ENCODE data around the gene KIF27.
"Not testable (repeated sequence)": the region's sequence is repeated elsewhere in the genome, so short reads cannot be mapped to it uniquely, and the experiment has no call there.

KIF27 gene

GRCh38 chr9:83912194-83912593, 9.0 kb downstream of the KIF27 start:
- not testable (repeated sequence) for H2AFZ ChIP-seq (ENCODE audit: low read length); H3K4me1 ChIP-seq (ENCODE audit: low read length); H3K27ac ChIP-seq (ENCODE audit: low read length); H4K20me1 ChIP-seq (ENCODE audit: insufficient read depth, low read length); H3K79me2 ChIP-seq (ENCODE audit: low read length); H3K9me3 ChIP-seq (replicated peaks; ENCODE audit: insufficient read depth, low read length); H3F3A ChIP-seq (ENCODE audit: insufficient read depth, low read length); H3K9me2 ChIP-seq (replicated peaks; ENCODE audit: insufficient read depth, low read length); H3K4me2 ChIP-seq (ENCODE audit: low read depth, low read length); H3K27me3 ChIP-seq (replicated peaks; ENCODE audit: insufficient read depth, low read length); H3K36me3 ChIP-seq (replicated peaks; ENCODE audit: insufficient read depth, low read length); H3K9ac ChIP-seq (ENCODE audit: low read length); H3K4me3 ChIP-seq (ENCODE audit: low read length)
- peak; percentile 22; the same call in 1 of the 2 replicates for TF ChIP-seq CTCF (IDR thresholded peaks at IDR 0.05; ENCODE audit: low read length)
- DNase-seq, result peak; percentile 14

GRCh38 chr9:83906144-83906543, 15.1 kb downstream of the KIF27 start:
- Histone ChIP-seq H3K4me3 (ENCODE audit: low read length) (no peak overlapping the region), H3F3A (ENCODE audit: insufficient read depth, low read length) (no peaks in the 10 kb centered on the region), H2AFZ (ENCODE audit: low read length) (no peak overlapping the region), H3K27ac (ENCODE audit: low read length) (no peak overlapping the region), H3K36me3 (replicated peaks; ENCODE audit: insufficient read depth, low read length) (no peaks in the 10 kb centered on the region), H3K9me3 (replicated peaks; ENCODE audit: insufficient read depth, low read length) (no peaks in the 10 kb centered on the region), H3K27me3 (replicated peaks; ENCODE audit: insufficient read depth, low read length) (no peaks in the 10 kb centered on the region), H3K4me2 (ENCODE audit: low read depth, low read length) (no peak overlapping the region), H3K9me2 (replicated peaks; ENCODE audit: insufficient read depth, low read length) (no peaks in the 10 kb centered on the region), H3K4me1 (ENCODE audit: low read length) (no peaks in the 10 kb centered on the region), H3K9ac (ENCODE audit: low read length) (no peak overlapping the region), H4K20me1 (ENCODE audit: insufficient read depth, low read length) (no peaks in the 10 kb centered on the region), H3K79me2 (ENCODE audit: low read length) (no peaks in the 10 kb centered on the region)
- DNase-seq, result no peak
- no peak for TF ChIP-seq EZH2phosphoT487 (IDR thresholded peaks at IDR 0.05; ENCODE audit: low read length)
- no peak for TF ChIP-seq EZH2 (optimal IDR thresholded peaks at IDR 0.05; ENCODE audit: low read depth, low read length)
- no peak for TF ChIP-seq CTCF (IDR thresholded peaks at IDR 0.05; ENCODE audit: low read length)

- DNase-seq; H3K27me3 ChIP-seq (replicated peaks; ENCODE audit: insufficient read depth, low read length); H2AFZ ChIP-seq (ENCODE audit: low read length); H3K4me3 ChIP-seq (ENCODE audit: low read length); H4K20me1 ChIP-seq (ENCODE audit: insufficient read depth, low read length); H3K27ac ChIP-seq (ENCODE audit: low read length); H3F3A ChIP-seq (ENCODE audit: insufficient read depth, low read length); H3K4me2 ChIP-seq (ENCODE audit: low read depth, low read length); H3K9me3 ChIP-seq (replicated peaks; ENCODE audit: insufficient read depth, low read length); H3K9ac ChIP-seq (ENCODE audit: low read length); H3K79me2 ChIP-seq (ENCODE audit: low read length); H3K9me2 ChIP-seq (replicated peaks; ENCODE audit: insufficient read depth, low read length); H3K4me1 ChIP-seq (ENCODE audit: low read length); H3K36me3 ChIP-seq (replicated peaks; ENCODE audit: insufficient read depth, low read length): not testable (repeated sequence)
Measured at GRCh38 chr9:83900615-83901014, 20.6 kb downstream of the KIF27 start.

GRCh38 chr9:83894301-83894700, 26.9 kb downstream of the KIF27 start:
- not testable (repeated sequence) for H3K4me3 ChIP-seq (ENCODE audit: low read length); H4K20me1 ChIP-seq (ENCODE audit: insufficient read depth, low read length); DNase-seq; H2AFZ ChIP-seq (ENCODE audit: low read length); H3K4me2 ChIP-seq (ENCODE audit: low read depth, low read length); H3K9me3 ChIP-seq (replicated peaks; ENCODE audit: insufficient read depth, low read length); H3K27ac ChIP-seq (ENCODE audit: low read length); H3K4me1 ChIP-seq (ENCODE audit: low read length); H3K27me3 ChIP-seq (replicated peaks; ENCODE audit: insufficient read depth, low read length); H3K79me2 ChIP-seq (ENCODE audit: low read length); H3K9me2 ChIP-seq (replicated peaks; ENCODE audit: insufficient read depth, low read length); H3F3A ChIP-seq (ENCODE audit: insufficient read depth, low read length); H3K36me3 ChIP-seq (replicated peaks; ENCODE audit: insufficient read depth, low read length); H3K9ac ChIP-seq (ENCODE audit: low read length)

- H3K36me3 ChIP-seq (replicated peaks; ENCODE audit: insufficient read depth, low read length); H3K4me1 ChIP-seq (ENCODE audit: low read length); H3K4me2 ChIP-seq (ENCODE audit: low read depth, low read length); H3K27ac ChIP-seq (ENCODE audit: low read length); H3F3A ChIP-seq (ENCODE audit: insufficient read depth, low read length); H3K27me3 ChIP-seq (replicated peaks; ENCODE audit: insufficient read depth, low read length); H3K4me3 ChIP-seq (ENCODE audit: low read length); H3K9ac ChIP-seq (ENCODE audit: low read length); H3K9me3 ChIP-seq (replicated peaks; ENCODE audit: insufficient read depth, low read length); H2AFZ ChIP-seq (ENCODE audit: low read length); H4K20me1 ChIP-seq (ENCODE audit: insufficient read depth, low read length); H3K79me2 ChIP-seq (ENCODE audit: low read length); DNase-seq; H3K9me2 ChIP-seq (replicated peaks; ENCODE audit: insufficient read depth, low read length): not testable (repeated sequence)
Measured at GRCh38 chr9:83886498-83886897, 34.7 kb downstream of the KIF27 start.

- not testable (repeated sequence) for H3K9me2 ChIP-seq (replicated peaks; ENCODE audit: insufficient read depth, low read length); H3K27ac ChIP-seq (ENCODE audit: low read length); H3K4me2 ChIP-seq (ENCODE audit: low read depth, low read length); DNase-seq; H3K27me3 ChIP-seq (replicated peaks; ENCODE audit: insufficient read depth, low read length); H2AFZ ChIP-seq (ENCODE audit: low read length); H3K4me1 ChIP-seq (ENCODE audit: low read length); H3F3A ChIP-seq (ENCODE audit: insufficient read depth, low read length); H3K9me3 ChIP-seq (replicated peaks; ENCODE audit: insufficient read depth, low read length); H4K20me1 ChIP-seq (ENCODE audit: insufficient read depth, low read length); H3K79me2 ChIP-seq (ENCODE audit: low read length); H3K9ac ChIP-seq (ENCODE audit: low read length); H3K4me3 ChIP-seq (ENCODE audit: low read length); H3K36me3 ChIP-seq (replicated peaks; ENCODE audit: insufficient read depth, low read length)
Measured at GRCh38 chr9:83885559-83886240, 35.5 kb downstream of the KIF27 start.
